Right ventricle myocardium superior (tissue), 1 donor: ENCODE data around the gene HOXA5. TPM values are rescaled to one million over a fixed set of nuclear protein-coding genes. Genes with fewer than 3 reads are reported as not detected.

Source experiments
- ATAC-seq: fragments of 200-7000 bp; cut with Tn5 transposase; one replicate; pipeline ENCODE4 v1.9.1; 2020; ENCODE audit warnings: mild to moderate bottlenecking; ENCODE audit not compliant: poor library complexity
- DNase-seq: peaks from one replicate; pipeline ENCODE4 v3.0.0-alpha.2; 2020
- intact Hi-C: fragments of 100-400 bp; cut with DNase I; formaldehyde crosslinking; loops from one replicate; pipeline ENCODE4 v1.11.2; 2022
- total RNA-seq: library from RNA; stranded (reverse); fragmentation: NEBNext Ultra II Directional; extraction: Animal tissue kit (Norgen Biotek cat#: 25700); gene quantifications from one replicate; pipeline ENCODE4 v1.2.1, GENCODE V29; 2021
- donor health status: DM: no; HTN: yes; CAD: no; lungs with severe emphysema.

HOXA5 gene
- total RNA-seq, 1 donor from 2014 or later: 0.62 TPM

DNA sequence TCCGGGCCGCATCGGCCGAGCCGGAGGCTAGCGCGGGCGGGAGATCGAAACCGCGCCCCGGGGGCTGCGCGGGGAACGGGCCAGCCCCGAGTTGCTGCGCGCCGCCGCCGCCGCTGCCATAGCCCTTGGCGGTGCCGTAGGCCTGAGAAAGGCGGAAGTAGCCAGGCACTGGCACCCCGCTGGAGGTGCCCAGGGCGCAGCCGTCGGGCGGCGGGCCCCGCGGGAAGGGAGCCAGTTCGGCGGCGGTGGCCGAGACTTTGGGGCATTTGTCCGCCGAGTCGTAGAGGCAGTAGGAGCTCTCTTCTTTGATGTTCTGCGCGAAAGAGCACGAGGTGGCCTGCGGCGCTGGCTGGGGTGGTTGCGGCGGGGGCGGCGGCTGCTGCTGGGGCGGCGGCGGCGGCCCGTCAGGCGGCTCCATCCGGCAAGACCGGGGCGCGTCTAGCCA, 30.1 kb upstream of the HOXA5 start:
- intact Hi-C loops: no loop called here

DNA sequence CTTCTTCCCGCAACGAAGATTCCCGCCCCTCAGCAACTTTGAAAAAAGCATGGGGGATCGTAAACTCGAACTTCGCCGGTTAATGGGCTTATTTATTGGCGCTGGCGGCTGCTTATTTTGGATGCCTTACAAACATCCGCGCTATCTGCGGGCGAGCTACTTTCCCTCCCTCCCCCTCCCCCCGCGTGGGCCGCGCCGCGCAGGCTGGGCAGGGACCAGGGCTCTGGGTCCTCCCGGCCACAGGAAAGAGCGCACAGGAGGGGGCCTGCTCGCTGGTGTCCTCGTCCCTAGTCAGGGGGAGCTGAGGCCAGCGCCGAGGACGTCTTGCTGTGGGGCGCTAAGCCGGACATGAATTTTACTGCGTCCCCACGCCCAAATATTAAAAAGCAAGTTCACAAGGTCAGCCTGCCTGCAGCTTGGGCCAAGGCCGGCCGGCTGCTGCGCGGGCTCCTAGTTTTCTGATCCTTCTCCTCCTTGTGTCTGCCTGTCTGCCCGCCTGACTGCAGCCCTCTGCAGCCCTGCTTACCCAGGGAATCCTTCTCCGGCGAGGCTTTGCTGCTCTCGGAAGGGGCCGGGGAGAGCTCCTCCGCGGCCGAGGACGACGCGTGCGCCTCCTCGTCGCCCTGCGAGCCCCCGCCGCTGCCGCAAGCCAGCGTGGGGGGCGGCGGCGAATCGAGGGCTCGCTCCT, 29.5 kb upstream of the HOXA5 start:
- intact Hi-C loops: no loop called here
- ATAC-seq (peak; percentile 39), DNase-seq (no peak)

More for the DNA sequence above, 30.1 kb upstream of the HOXA5 start:
- DNase-seq (no peak), ATAC-seq (peak; percentile 63)

DNA sequence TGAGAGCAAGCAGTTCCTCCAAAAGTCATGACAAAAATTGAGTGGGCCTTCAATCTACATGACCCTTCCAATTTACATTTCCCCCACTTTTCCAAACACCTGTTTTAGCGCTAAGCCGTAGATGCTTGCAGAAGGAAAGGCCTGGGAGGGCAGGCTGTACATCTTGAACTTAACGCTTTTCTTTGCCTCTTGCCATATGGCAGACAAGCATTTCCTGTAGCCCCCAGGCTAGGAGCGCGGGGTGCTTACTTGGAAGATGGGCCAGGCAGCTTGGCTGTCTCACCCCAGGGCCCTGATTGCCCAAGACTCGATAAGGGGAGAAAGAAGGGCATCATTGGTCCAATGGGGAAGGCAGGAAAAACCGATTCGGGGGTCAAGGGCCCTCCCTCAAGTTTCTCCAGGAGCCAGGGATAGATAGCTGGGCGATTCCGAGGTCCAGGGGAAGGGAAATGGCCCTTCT, 28.9 kb upstream of the HOXA5 start:
- DNase-seq (no peak), ATAC-seq (no peak)
- intact Hi-C loops: no loop called here

DNA sequence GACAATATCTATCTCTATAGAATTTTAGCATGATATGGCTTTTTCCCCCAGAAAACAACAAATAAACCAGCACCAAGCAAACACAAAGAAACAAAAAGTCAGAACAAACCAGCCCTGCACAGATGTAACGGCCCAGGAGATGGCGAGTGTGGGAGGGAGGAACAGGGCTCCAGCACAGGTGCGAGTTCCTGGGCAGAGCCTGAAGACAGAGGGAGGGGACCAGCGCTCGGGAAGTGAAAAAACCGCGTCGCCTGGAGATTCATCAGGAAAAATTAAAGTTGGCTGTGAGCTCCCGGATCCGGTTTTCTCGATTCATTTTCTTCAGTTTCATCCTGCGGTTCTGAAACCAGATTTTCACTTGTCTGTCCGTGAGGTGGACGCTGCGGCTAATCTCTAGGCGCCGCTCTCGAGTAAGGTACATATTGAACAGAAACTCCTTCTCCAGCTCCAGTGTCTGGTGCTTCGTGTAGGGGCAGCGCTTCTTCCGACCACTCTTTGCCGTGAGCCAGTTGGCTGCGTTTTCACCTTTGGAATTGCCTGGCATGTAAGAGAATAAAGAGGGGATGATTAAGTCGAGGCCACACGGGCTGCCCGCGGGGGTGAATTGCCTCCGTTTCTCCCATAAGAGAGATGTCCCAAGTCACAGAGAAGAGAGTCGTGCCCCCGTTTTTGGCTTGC, 28.3 kb upstream of the HOXA5 start:
- intact Hi-C loops: no loop called here
- ATAC-seq: no peak
- DNase-seq: no peak

DNA sequence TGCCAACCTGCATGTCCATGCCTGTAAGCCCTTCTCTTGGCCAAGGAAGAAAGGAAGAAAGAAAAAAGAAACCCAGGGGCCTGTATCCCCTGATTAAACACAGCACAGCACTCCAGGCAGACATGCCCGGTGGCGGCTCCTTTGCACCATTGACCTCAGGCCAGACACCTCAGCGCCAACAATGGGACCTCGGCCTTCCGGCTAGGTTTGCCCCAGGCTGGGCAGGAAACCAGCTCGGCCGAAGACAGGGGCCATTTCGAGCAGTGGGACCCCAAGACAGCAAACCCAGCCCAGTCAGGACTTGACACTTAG, 27.8 kb upstream of the HOXA5 start:
- DNase-seq: no peak
- intact Hi-C loops: no loop called here
- ATAC-seq: no peak

DNA sequence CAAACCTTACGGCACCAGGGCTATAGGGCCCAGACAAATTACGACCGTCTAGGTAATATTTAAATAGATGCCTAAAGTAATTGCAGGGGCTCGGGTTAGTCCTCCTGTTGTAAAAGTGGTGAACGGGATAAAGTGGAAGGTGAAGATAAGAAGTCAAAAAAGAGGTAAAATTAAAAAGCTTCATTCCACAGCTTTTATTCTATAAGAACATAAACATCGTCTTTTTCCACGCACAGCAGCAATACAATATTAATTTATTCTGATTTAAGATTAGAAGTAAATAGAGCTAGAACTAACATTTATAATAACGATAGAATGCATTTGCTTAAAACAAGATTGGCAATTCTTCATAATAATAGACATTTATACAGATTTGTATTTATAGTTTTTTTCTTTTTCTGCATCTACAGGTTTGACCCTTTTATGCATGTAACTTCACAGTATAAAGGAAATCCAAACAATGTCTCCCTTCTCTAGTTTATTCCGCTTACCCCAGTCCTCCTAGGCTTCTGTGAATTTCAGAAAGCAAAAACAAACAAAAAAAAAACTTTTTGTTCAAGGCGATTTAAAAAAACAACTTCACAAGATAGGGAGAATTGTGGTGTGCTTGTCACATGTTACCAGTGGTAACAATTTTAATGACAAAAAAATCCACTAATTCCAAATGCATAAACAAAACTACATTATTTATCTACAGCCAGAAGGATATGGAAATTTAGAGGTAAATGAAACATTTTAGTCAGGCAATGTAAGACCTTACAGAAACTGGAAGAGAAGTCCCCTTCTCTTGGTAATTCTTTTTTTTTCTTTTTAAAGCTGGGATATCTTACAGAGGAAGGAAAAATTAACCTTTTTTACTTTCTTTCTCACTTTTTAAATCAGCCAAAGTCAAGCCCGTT, 27.2 kb upstream of the HOXA5 start:
- ATAC-seq (no peak), DNase-seq (no peak)
- intact Hi-C loops: no loop called here

DNA sequence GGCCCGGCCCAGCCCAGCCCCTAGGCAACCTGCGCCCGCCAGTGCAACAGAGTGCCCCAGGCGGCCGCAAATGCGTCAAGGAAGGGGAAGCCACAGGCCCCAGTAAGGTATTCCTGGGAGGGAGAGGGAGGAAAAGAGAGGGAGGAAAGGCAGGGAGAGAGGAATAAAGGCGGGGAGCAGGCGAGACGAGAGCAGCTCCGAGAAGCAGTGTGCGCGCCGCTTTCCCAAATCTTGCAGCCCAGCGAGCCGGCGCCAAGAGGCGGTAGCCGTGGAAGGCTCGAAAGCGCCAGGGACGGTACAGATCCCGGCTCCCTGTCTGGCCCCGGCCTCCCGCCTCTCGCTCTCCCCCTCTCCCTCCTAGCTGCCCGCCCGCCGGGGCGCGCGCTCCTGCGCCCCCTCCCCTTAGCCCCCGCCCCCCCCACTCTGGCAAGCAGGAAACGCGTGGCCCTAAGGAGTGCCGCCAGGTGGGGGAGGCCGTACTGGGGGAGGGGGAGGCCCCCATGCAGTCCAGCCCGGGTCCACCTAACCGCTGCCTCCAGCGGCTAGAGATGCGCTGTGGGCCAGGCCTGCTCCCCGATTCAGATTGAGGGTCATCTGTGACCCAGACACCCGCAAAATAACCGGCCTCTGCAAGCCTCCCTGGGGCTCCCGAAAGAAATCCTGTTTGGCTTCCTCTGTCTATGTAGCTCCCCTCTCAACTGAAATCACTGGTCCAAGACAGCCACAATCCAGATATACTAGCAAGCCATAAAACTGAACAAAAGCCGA, 26.4 kb upstream of the HOXA5 start:
- peak; percentile 22 for DNase-seq
- intact Hi-C loops: loop anchor here (10.0 kb wide), 1 partner anchor 1275 kb away; no protein-coding TSS in a partner anchor
- ATAC-seq: no peak

DNA sequence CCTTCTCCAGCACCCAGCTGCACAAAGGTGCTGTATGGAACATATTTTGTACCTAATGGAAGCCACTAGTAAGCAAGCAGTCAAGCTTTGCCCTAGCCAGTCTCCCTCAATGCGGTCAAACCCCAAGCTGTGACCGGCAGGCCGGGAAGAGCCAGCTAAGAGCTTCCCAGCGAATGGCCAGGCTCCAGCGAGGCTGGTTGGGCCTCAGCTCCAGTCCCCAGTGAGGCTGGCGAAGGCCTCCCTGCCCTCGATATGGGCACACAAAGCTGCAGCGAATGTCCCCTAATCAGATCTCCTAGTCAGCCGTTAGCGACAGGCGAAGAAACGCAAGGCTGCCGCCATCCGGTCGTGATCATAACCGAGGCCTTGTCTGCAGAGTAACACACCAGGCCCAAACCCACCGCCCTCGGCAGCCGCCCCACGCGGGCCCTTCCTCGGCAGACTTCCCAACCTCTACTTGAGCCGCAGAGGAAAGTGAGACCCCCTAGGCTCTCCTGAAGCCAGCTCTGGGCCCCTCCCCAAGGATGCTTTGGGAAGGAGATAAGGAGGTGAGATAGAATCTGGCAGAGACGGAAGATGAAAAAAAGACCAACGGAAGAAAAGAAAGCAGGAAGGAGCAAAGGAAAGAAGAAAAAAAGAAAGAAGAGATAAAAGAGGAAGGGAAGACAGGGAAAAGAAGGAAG, 24.9 kb upstream of the HOXA5 start:
- peak; percentile 29 for DNase-seq
- ATAC-seq: no peak
- intact Hi-C loops: loop anchor here (10.0 kb wide), 1 partner anchor 1274 kb away; no protein-coding TSS in a partner anchor

DNA sequence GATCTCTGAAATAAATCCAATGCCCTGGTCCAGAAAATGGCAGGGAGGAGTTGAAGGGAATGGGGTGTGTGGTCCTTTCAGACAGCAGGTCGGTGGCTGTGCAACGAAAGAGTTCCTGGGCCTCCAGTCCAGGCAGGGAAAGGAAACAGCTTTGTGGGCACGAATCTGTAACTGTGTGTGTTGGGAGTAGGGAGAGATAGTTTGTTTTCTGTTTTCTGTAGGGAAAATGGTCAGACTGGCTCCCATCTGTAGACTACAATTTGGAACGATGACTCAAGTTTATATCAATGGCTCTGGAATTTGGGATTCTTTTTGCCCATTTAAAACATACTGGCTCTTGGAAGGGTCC, 24.4 kb upstream of the HOXA5 start:
- intact Hi-C loops: loop anchor here (10.0 kb wide), 1 partner anchor 1273 kb away; no protein-coding TSS in a partner anchor
- ATAC-seq (no peak), DNase-seq (no peak)

DNA sequence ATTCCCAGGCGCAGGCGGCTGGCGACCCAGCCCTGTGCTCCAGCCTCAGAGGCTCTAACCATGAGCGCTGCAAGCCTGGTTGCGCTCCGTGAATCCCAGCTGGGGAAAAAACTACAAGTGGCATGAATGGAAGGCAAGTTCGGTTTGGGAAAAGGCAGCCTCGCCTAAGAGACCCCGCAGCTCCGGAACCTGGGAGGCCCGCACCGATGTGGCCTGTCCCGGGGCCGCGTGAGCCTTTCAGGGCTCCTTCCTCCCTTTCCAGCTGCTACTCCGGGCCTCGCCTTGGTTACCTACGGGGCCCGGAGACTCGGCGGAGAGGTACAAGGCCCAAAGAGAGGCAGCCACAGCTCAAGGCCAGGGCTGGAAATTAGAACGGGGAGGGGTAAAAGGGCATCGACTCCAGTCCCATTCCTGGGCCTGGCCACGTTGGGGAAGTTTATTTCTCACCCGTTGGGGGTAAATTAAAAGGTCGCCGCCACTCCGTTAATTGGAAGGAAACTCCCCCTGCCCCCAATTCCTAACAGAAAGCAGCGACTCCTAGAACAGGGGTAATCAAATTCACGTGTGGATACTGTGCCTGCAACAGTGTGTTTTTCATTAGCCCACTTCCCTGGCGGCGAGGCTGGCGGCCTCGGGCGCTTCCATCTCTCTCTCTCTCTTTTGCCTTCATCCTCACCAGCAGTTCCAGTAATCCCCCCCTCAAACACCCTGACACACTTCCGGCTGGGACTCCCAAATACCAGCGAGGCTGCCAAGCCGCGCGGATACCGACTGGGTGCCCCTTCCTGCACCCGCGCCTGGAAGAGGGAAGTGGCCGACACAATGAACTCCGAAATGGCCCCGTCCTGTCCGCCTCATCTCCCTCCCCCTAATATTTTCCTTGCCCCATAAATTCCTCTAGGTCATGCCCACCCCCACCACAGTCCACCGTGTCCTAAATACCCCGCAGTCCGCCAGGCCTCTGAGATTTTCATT, 23.3 kb upstream of the HOXA5 start:
- no peak for ATAC-seq
- DNase-seq: peak; percentile 35

DNA sequence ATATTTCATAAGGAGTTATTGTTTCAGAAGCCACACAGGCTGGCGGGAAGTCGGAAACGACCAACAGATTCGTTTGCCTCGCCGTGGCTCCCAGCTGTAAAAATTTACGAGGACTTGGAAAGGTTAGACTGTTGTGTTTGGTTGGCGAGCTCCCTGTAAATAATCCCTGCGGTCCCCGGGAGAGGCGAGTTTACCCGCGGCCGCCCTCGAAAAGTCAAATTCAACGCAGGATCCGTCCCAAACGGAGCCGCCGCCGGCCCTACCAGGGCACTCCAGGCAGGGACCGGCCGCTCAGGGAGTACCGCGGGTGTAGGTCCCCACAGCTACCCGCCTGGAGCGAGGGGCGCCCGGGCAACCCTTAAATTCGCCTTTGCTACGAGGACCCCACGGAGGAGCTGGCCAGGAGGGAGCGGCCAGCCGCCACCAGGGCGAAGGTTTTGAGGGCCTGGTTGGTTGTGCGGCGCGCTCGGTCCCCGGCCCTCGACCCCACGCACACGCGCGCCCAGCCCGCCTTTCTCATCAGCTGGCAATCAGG, 22.6 kb upstream of the HOXA5 start:
- DNase-seq (peak; percentile 37), ATAC-seq (no peak)
- intact Hi-C loops: loop anchor here (10.0 kb wide), 1 partner anchor 1271 kb away; no protein-coding TSS in a partner anchor

More for the DNA sequence above, 23.3 kb upstream of the HOXA5 start:
- intact Hi-C loops: loop anchor here (10.0 kb wide), 1 partner anchor 1272 kb away; no protein-coding TSS in a partner anchor

DNA sequence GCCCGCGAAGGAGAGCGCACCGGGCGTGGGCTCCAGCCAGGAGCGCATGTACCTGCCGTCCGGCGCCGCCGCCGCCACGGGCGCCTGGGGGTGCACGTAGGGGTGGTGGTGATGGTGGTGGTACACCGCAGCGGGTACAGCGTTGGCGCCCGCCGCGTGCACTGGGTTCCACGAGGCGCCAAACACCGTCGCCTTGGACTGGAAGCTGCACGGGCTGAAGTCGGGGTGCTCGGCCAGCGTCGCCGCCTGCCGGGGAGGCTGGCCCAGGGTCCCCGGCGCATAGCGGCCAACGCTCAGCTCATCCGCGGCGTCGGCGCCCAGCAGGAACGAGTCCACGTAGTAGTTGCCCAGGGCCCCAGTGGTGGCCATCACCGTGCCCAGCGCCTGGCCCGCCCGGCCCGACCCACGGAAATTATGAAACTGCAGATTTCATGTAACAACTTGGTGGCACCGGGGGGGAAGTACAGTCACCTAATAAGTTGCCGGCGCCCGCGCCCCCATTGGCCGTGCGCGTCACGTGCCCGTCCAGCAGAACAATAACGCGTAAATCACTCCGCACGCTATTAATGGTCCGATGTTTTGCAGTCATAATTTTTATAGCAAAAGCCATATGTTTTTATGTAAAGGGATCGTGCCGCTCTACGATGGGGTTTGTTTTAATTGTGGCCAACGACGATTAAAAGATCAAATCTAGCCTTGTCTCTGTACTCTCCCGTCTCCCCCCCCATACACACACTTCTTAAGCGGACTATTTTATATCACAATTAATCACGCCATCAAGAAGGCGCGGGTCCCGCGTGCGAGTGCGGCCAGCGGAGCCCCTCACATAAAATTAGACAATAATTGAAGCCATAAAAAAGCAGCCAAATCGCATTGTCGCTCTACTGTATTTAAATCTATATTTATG, 21.9 kb upstream of the HOXA5 start, which contains the start of gene HOXA9:
HOXA9 (minus strand) TSS at position 449 of the 907 bp plus-strand sequence; CDS start at position 369, 80 bp downstream.
- peak; percentile 75 for DNase-seq
- no peak for ATAC-seq

DNA sequence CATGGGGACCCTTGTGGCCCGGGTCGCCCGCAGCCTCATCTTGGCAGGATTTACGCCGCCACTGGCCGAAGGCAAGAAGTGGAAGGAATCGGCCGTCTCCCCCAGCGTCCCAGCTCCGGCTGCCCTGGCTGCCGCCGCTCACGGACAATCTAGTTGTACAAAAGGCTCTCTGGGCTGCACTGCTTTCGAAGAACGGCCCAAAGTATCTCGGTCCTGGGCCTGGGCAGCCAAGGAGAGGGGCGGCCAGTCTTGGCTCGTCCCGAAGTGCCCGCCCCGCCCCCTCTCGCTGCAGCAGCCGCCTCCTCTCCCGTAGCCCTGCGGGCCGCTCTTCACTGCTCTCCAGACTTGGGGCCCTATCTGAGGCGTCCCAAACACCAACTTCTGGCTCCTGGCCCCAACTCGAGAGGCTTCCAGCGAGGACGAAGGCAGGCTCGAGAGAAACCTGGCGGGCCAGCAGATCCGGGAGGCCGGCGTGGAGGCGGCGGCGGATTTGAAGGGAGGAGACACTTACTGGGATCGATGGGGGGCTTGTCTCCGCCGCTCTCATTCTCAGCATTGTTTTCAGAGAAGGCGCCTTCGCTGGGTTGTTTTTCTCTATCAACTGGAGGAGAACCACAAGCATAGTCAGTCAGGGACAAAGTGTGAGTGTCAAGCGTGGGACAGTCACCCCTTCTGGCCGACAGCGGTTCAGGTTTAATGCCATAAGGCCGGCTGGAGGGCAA, 21.0 kb upstream of the HOXA5 start:
- intact Hi-C loops: loop anchor here (5.0 to 10.0 kb wide), 3 partner anchors 482 to 1270 kb away; no protein-coding TSS in a partner anchor
- no peak for DNase-seq
- ATAC-seq: no peak

More for the DNA sequence above, 21.9 kb upstream of the HOXA5 start, which contains the start of gene HOXA9:
- intact Hi-C loops: loop anchor here (10.0 kb wide), 1 partner anchor 1271 kb away; no protein-coding TSS in a partner anchor

DNA sequence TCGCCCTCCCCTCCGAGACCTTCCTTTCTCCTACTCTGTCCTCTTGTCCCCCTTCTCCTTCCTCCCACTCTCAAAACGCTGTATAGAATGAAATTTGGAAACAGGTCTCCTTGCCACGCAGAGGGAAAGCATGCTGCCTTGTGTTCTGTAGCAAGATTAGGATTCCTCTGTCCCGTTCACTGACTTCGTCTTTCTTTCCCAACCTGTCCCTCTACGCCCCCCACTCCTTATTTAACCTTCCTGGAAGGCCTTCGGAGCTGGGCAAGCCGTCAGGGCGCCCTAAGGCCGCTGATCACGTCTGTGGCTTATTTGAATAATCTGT, 20.5 kb upstream of the HOXA5 start:
- DNase-seq (no peak), ATAC-seq (no peak)
- intact Hi-C loops: loop anchor here (5.0 to 10.0 kb wide), 3 partner anchors 482 to 1269 kb away; no protein-coding TSS in a partner anchor
